WTC11 (cell line): Measurements from ENCODE around the gene CIZ1.

Experiments
- ATF3 ChIP-seq: sonication (generic); formaldehyde crosslinking; conservative IDR thresholded peaks from 2 replicates; pipeline ENCODE4 v1.8.1; 2022; ENCODE audit warnings: mild to moderate bottlenecking, missing genetic modification reagents
- CTCF ChIP-seq: fragments of 200-600 bp; IDR thresholded peaks from 2 replicates; pipeline ENCODE4 v1.8.0; 2022; ENCODE audit warnings: antibody characterized with exemption
- E2F4 ChIP-seq: sonication (generic); formaldehyde crosslinking; IDR thresholded peaks from 2 replicates; pipeline ENCODE4 v1.8.1; 2022; ENCODE audit warnings: low read depth, mild to moderate bottlenecking, moderate library complexity, missing genetic modification reagents, borderline replicate concordance
- ESRRA ChIP-seq: sonication (generic); formaldehyde crosslinking; IDR thresholded peaks from 2 replicates; pipeline ENCODE4 v1.8.1; 2022; ENCODE audit warnings: mild to moderate bottlenecking, missing genetic modification reagents, borderline replicate concordance
- FOXP1 ChIP-seq: sonication (generic); formaldehyde crosslinking; IDR thresholded peaks from 2 replicates; pipeline ENCODE4 v1.8.0; 2022; ENCODE audit warnings: missing genetic modification reagents, mild to moderate bottlenecking, moderate library complexity, borderline replicate concordance
- MXD4 ChIP-seq: fragments of 250-450 bp; sonication (Bioruptor Pico); IDR thresholded peaks from 2 replicates; pipeline ENCODE4 v1.8.0; 2021; ENCODE audit warnings: mild to moderate bottlenecking, moderate library complexity, borderline replicate concordance
- NFYB ChIP-seq: sonication (generic); formaldehyde crosslinking; conservative IDR thresholded peaks from 2 replicates; pipeline ENCODE4 v1.8.0; 2022; ENCODE audit warnings: low read depth, missing genetic modification reagents
- PREB ChIP-seq: sonication (generic); formaldehyde crosslinking; IDR thresholded peaks from 2 replicates; pipeline ENCODE4 v1.8.1; 2022; ENCODE audit warnings: mild to moderate bottlenecking, missing genetic modification reagents, moderate library complexity, borderline replicate concordance
- TCF7 ChIP-seq: sonication (generic); formaldehyde crosslinking; IDR thresholded peaks from 2 replicates; pipeline ENCODE4 v1.8.0; 2022; ENCODE audit warnings: mild to moderate bottlenecking, low read depth, missing genetic modification reagents, moderate library complexity
- USF1 ChIP-seq: sonication (generic); formaldehyde crosslinking; IDR thresholded peaks from 2 replicates; pipeline ENCODE4 v1.8.0; 2022; ENCODE audit warnings: mild to moderate bottlenecking, missing genetic modification reagents
- ZMAT4 ChIP-seq: fragments of 250-450 bp; sonication (Bioruptor Pico); IDR thresholded peaks from 2 replicates; pipeline ENCODE4 v1.9.0; 2021; ENCODE audit warnings: mild to moderate bottlenecking
- ZNF121 ChIP-seq: sonication (generic); formaldehyde crosslinking; IDR thresholded peaks from 2 replicates; pipeline ENCODE4 v1.8.0; 2023; ENCODE audit warnings: missing genetic modification reagents
- ZNF232 ChIP-seq: sonication (generic); formaldehyde crosslinking; IDR thresholded peaks from 2 replicates; pipeline ENCODE4 v1.8.0; 2022; ENCODE audit warnings: mild to moderate bottlenecking, missing genetic modification reagents
- ZNF671 ChIP-seq: fragments of 250-450 bp; sonication (Bioruptor Pico); IDR thresholded peaks from 2 replicates; pipeline ENCODE4 v1.8.0; 2021; ENCODE audit warnings: mild to moderate bottlenecking

GRCh38 chr9:128192601-128193371, 1.4 kb upstream of the CIZ1 start:
- TF ChIP-seq CTCF (no peak), USF1 (CRISPR knock-in tag) (no peak), ZNF232 (CRISPR knock-in tag) (no peak), ATF3 (CRISPR knock-in tag) (no peak), MXD4 (CRISPR knock-in tag) (no peak), NFYB (CRISPR knock-in tag) (no peak), PREB (CRISPR knock-in tag) (no peak), TCF7 (CRISPR knock-in tag) (no peak), ESRRA (CRISPR knock-in tag) (no peak), E2F4 (no peak), ZMAT4 (no peak), ZNF671 (CRISPR knock-in tag) (no peak), FOXP1 (CRISPR knock-in tag) (no peak), ZNF121 (no peak)
